Activated CD4-positive, CD25-positive, alpha-beta regulatory T cell treated with anti-CD3 and anti-CD28 coated beads, Interleukin-2, amount 50 U/mL, for 16 hours (primary cell): ENCODE measurements around the gene POLR3A.

ENCODE experiments used
- DNase-seq: peaks from one replicate; pipeline ENCODE4 v3.0.0-alpha.2; 2020; ENCODE audit warnings: low read depth, low spot score

Gene POLR3A

GRCh38 chr10:78046711-78047269 lies 17.5 kb upstream of the POLR3A start:
- DNase-seq: no peak

GRCh38 chr10:78045856-78046255 lies 16.5 kb upstream of the POLR3A start:
- no peak for DNase-seq

- DNase-seq: no peak
Observed at GRCh38 chr10:78045237-78045636, 15.9 kb upstream of the POLR3A start.

GRCh38 chr10:78044699-78045098 lies 15.4 kb upstream of the POLR3A start:
- no peak for DNase-seq

- no peak for DNase-seq
Observed at GRCh38 chr10:78044179-78044578, 14.9 kb upstream of the POLR3A start.

GRCh38 chr10:78042752-78043104 lies 13.4 kb upstream of the POLR3A start:
- DNase-seq: no peak

- no peak for DNase-seq
Observed at GRCh38 chr10:78042058-78042751, 12.9 kb upstream of the POLR3A start.

GRCh38 chr10:78041170-78042057 lies 12.1 kb upstream of the POLR3A start:
- no peak for DNase-seq

- no peak for DNase-seq
Observed at GRCh38 chr10:78039743-78040142, 10.4 kb upstream of the POLR3A start.

GRCh38 chr10:78038791-78039547 lies 9.7 kb upstream of the POLR3A start:
- DNase-seq: no peak

GRCh38 chr10:78038105-78038504 lies 8.8 kb upstream of the POLR3A start:
- no peak for DNase-seq

- no peak for DNase-seq
Observed at GRCh38 chr10:78035933-78036583, 6.7 kb upstream of the POLR3A start.

GRCh38 chr10:78035437-78035836 lies 6.1 kb upstream of the POLR3A start:
- DNase-seq: no peak

GRCh38 chr10:78035025-78035424 lies 5.7 kb upstream of the POLR3A start:
- DNase-seq: no peak

- DNase-seq: peak; percentile 90
Observed at GRCh38 chr10:78033637-78034470, 4.5 kb upstream of the POLR3A start, which contains the start of gene RPS24. Gene RPS24 (plus strand): TSS chr10:78033863. CDS start chr10:78033902, 39 bp downstream.

GRCh38 chr10:78033387-78033636 lies 4.0 kb upstream of the POLR3A start:
- DNase-seq: no peak

- DNase-seq: no peak
Observed at GRCh38 chr10:78028438-78029268, 662 bp downstream of the POLR3A start.

- DNase-seq: no peak
Observed at GRCh38 chr10:78025685-78026364, 3.5 kb downstream of the POLR3A start.

GRCh38 chr10:78023741-78024140 lies 5.6 kb downstream of the POLR3A start:
- DNase-seq: no peak
